Left lung (tissue), 10 donors: ENCODE data around the gene SNAPC1. TPM values are rescaled to one million over a fixed set of nuclear protein-coding genes. Genes with fewer than 3 reads are reported as not detected.

Source experiments
- ATAC-seq: fragments of 200-7000 bp; cut with Tn5 transposase; one replicate; pipeline ENCODE4 v1.9.1; 2020; ENCODE audit warnings: moderate library complexity
- DNase-seq, 4 donors: peaks; one replicate each; pipeline ENCODE4 v3.0.0-alpha.2; 2013 to 2020
- H3K27ac ChIP-seq, 2 donors: fragments of 200-600 bp; sonication (generic) in 1 of 2; one replicate each; pipeline versions ENCODE4 v1.5.0 to v1.8.0; 2020 to 2021
- H3K27me3 ChIP-seq, 2 donors: fragments of 200-600 bp; sonication (generic) in 1 of 2; one replicate each; pipeline versions ENCODE4 v1.5.0 to v1.8.0; 2020 to 2021
- H3K36me3 ChIP-seq, 2 donors: fragments of 200-600 bp; sonication (generic) in 1 of 2; one replicate each; pipeline versions ENCODE4 v1.5.0 to v1.8.0; 2020 to 2021
- H3K4me1 ChIP-seq, 2 donors: fragments of 200-600 bp; one replicate each; pipeline ENCODE4 v1.8.0; 2021
- H3K4me3 ChIP-seq, 2 donors: fragments of 200-600 bp; sonication (generic) in 1 of 2; one replicate each; pipeline versions ENCODE4 v1.5.0 to v1.8.0; 2020 to 2021; ENCODE audit warnings: mild to moderate bottlenecking in 1 of 2
- H3K9me3 ChIP-seq, 2 donors: fragments of 200-600 bp; sonication (generic) in 1 of 2; one replicate each; pipeline versions ENCODE4 v1.5.0 to v1.8.0; 2020 to 2021
- CTCF ChIP-seq, 2 donors: fragments of 200-600 bp; sonication (generic) in 1 of 2; IDR thresholded peaks; one replicate each; pipeline versions ENCODE4 v1.5.0 to v1.8.0; 2021; ENCODE audit warnings: antibody characterized with exemption in 2 of 2
- intact Hi-C, 2 donors: fragments of 100-400 bp; cut with DNase I; formaldehyde crosslinking; loops; one replicate each; pipeline versions ENCODE4 v1.11.2 to v1.14.2; 2022
- polyA plus RNA-seq, 6 donors: library from polyadenylated mRNA; unstranded; fragments of 120-200 nt; gene quantifications; one replicate each; pipeline ENCODE4 v1.2.1, GENCODE V29; 2013; ENCODE audit not compliant: insufficient read length in 6 of 6
- total RNA-seq, 2 donors: library from RNA; stranded (reverse); fragmentation: NEBNext Ultra II Directional; extraction: Animal tissue kit (Norgen Biotek cat#: 25700); gene quantifications; one replicate each; pipeline ENCODE4 v1.2.1, GENCODE V29; 2021
- donor health status: DM: no; HTN: yes; CAD: no.
- donor health status: DM: no; HTN: no; CAD: no.

Gene SNAPC1
- total and polyA plus RNA-seq, 8 donors: 5.4 to 17.5 (median 13.9) TPM

- Histone ChIP-seq H3K27ac (no peak overlapping the region), H3K4me1 (peaks cover 0 to 29% of the 10 kb centered on the region in 2 donors), H3K4me3 (no peak overlapping the region), H3K27me3 (no peaks in the 10 kb centered on the region), H3K9me3 (no peaks in the 10 kb centered on the region), H3K36me3 (peaks cover 0 to 100% of the 10 kb centered on the region in 2 donors)
- ATAC-seq (no peak), DNase-seq (no peak)
- intact Hi-C loops: no loop called here
- no peak for TF ChIP-seq CTCF (IDR thresholded peaks at IDR 0.05)
Observed at GRCh38 chr14:61726778-61727658, 35.2 kb upstream of the SNAPC1 start.

DNA sequence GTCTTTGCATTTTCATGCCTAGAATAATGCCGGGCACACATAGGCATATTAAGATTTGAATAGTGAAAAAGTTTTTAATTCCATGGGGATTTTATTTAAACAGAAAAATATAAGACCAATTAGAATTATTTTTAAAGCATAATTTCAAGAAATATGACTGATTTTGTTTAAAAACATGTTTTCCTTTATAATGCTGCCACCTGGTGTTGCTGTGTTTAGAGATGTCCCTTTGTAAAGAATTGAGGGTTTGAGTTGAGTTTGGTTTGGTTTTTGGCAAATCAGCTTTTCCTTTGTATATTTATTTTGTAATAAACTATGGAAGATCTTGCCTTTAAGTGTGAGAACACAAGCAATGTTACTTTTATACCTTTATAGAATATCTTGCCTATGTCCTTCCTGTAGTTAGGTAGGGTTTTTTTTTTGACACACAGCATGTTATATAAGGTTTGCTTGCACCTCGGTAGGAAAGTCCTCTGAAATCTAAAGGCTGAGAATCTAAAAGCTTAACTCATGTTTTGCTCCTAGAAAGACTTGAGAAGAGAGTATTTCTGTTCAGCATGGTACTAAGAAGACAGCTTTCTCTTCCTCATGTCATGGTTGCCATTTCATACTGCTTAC lies 31.4 kb upstream of the SNAPC1 start:
- peak in 1 of 2 donors; percentile 16 for TF ChIP-seq CTCF (IDR thresholded peaks at IDR 0.05)
- H3K4me3 ChIP-seq: no peak overlapping the region
- H3K27ac ChIP-seq: no peak overlapping the region
- no peaks in the 10 kb centered on the region for H3K27me3 ChIP-seq
- intact Hi-C loops: loop anchor here in 1 of 2 donors (5.0 kb wide), 1 partner anchor 269 kb away; no protein-coding TSS in a partner anchor
- H3K4me1 ChIP-seq: peaks cover 0 to 25% of the 10 kb centered on the region in 2 donors
- ATAC-seq (no peak), DNase-seq (peak in 1 of 4 donors; percentile 28)
- no peaks in the 10 kb centered on the region for H3K9me3 ChIP-seq
- H3K36me3 ChIP-seq: peaks cover 3 to 100% of the 10 kb centered on the region in 2 donors

GRCh38 chr14:61733972-61734371 lies 28.2 kb upstream of the SNAPC1 start:
- no peak for TF ChIP-seq CTCF (IDR thresholded peaks at IDR 0.05)
- no peak overlapping the region for H3K27ac ChIP-seq
- intact Hi-C loops: loop anchor here in 1 of 2 donors (5.0 kb wide), 1 partner anchor 272 kb away; no protein-coding TSS in a partner anchor
- H3K4me3 ChIP-seq: no peak overlapping the region
- DNase-seq (no peak), ATAC-seq (no peak)
- peaks cover 7 to 100% of the 10 kb centered on the region in 2 donors for H3K36me3 ChIP-seq
- no peaks in the 10 kb centered on the region for H3K27me3 ChIP-seq
- H3K4me1 ChIP-seq: peaks cover 0 to 22% of the 10 kb centered on the region in 2 donors
- H3K9me3 ChIP-seq: no peaks in the 10 kb centered on the region

DNA sequence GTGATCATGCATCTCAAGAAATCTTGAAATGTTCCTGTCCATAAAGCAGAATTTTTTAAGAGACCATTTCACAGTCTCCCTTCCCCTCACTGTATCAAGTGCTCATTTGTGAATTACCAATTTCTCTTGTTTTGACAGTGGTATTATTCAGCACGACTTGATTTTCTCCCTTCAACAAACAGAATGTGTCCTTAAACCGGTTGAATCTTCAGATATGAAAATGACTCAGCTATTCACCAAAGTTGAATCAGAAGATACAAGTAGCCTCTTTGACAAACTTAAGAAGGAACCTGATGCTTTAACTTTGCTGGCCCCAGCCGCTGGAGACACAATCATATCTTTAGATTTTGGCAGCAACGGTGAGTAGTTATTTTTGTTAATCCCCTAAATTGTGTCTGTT lies 25.5 kb upstream of the SNAPC1 start:
- no peak for TF ChIP-seq CTCF (IDR thresholded peaks at IDR 0.05)
- intact Hi-C loops: no loop called here
- no peak overlapping the region for H3K27ac ChIP-seq
- no peaks in the 10 kb centered on the region for H3K27me3 ChIP-seq
- ATAC-seq (no peak), DNase-seq (no peak)
- no peak overlapping the region for H3K4me3 ChIP-seq
- H3K9me3 ChIP-seq: no peaks in the 10 kb centered on the region
- peaks cover 7 to 100% of the 10 kb centered on the region in 2 donors for H3K36me3 ChIP-seq
- peaks cover 0 to 14% of the 10 kb centered on the region in 2 donors for H3K4me1 ChIP-seq

GRCh38 chr14:61737915-61738314 lies 24.3 kb upstream of the SNAPC1 start:
- no peaks in the 10 kb centered on the region for H3K27me3 ChIP-seq
- intact Hi-C loops: no loop called here
- no peak overlapping the region for H3K27ac ChIP-seq
- DNase-seq: no peak
- ATAC-seq: peak; percentile 17
- no peak overlapping the region for H3K4me3 ChIP-seq
- peaks cover 5 to 100% of the 10 kb centered on the region in 2 donors for H3K36me3 ChIP-seq
- H3K9me3 ChIP-seq: no peaks in the 10 kb centered on the region
- TF ChIP-seq CTCF (IDR thresholded peaks at IDR 0.05): no peak
- H3K4me1 ChIP-seq: peaks cover 0 to 14% of the 10 kb centered on the region in 2 donors
